PFSK-1 (cell line): ENCODE results near the gene SERINC2.

ENCODE experiments used
- FOXP2 ChIP-seq: optimal IDR thresholded peaks from 2 replicates; pipeline ENCODE3; 2011; ENCODE audit warnings: borderline replicate concordance, control low read depth, inconsistent platforms; ENCODE audit not compliant: insufficient read depth; ENCODE audit errors: extremely low read length, extremely low read depth
- POLR2AphosphoS5 ChIP-seq: IDR thresholded peaks from 2 replicates; pipeline ENCODE4 v1.6.1; 2012; ENCODE audit warnings: low read depth, mild to moderate bottlenecking, control low read depth, low read length, moderate library complexity
- SIN3A ChIP-seq: IDR thresholded peaks from 2 replicates; pipeline ENCODE4 v1.6.1; 2012; ENCODE audit warnings: mild to moderate bottlenecking, low read length, moderate library complexity, borderline replicate concordance; ENCODE audit not compliant: insufficient read depth
- TAF1 ChIP-seq: IDR thresholded peaks from 2 replicates; pipeline ENCODE4 v1.6.1; 2012; ENCODE audit warnings: low read length, control low read depth, borderline replicate concordance; ENCODE audit not compliant: insufficient read depth
- TF ChIP-seq, protein P1 (sequence below), 2 experiments: IDR thresholded peaks; 2 replicates each; pipeline versions ENCODE4 v1.6.1 to v1.8.0; 2011 to 2012; ENCODE audit warnings: low read depth in 2 of 2, low read length in 2 of 2, control low read depth in 1 of 2, inconsistent platforms in 1 of 2, mild to moderate bottlenecking in 1 of 2, moderate library complexity in 1 of 2; ENCODE audit not compliant: insufficient read depth in 1 of 2

DNA sequence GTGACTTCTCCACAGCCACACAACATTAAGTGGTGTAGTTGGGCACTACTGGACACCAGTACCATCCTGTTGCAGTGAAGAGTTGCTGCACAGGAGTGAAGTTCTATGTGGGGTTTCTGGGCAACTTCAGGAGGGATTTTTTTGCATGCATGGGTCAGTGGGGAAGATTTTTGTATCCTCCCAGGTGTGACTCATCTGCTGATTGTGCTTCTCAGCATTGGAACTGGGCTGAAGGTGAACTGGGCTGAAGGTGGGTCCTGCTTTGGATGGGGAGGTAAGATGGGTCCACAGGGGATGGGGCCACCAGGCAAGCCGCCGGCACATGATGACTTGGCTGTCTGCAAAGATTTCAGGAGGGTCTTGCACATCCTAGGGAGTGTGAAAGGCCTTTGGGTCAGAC is 2.6 kb downstream of the SERINC2 start:
- TF ChIP-seq TAF1 (no peak), POLR2AphosphoS5 (no peak), SIN3A (no peak), FOXP2 (no peak)
- TF ChIP-seq, protein P1, sequence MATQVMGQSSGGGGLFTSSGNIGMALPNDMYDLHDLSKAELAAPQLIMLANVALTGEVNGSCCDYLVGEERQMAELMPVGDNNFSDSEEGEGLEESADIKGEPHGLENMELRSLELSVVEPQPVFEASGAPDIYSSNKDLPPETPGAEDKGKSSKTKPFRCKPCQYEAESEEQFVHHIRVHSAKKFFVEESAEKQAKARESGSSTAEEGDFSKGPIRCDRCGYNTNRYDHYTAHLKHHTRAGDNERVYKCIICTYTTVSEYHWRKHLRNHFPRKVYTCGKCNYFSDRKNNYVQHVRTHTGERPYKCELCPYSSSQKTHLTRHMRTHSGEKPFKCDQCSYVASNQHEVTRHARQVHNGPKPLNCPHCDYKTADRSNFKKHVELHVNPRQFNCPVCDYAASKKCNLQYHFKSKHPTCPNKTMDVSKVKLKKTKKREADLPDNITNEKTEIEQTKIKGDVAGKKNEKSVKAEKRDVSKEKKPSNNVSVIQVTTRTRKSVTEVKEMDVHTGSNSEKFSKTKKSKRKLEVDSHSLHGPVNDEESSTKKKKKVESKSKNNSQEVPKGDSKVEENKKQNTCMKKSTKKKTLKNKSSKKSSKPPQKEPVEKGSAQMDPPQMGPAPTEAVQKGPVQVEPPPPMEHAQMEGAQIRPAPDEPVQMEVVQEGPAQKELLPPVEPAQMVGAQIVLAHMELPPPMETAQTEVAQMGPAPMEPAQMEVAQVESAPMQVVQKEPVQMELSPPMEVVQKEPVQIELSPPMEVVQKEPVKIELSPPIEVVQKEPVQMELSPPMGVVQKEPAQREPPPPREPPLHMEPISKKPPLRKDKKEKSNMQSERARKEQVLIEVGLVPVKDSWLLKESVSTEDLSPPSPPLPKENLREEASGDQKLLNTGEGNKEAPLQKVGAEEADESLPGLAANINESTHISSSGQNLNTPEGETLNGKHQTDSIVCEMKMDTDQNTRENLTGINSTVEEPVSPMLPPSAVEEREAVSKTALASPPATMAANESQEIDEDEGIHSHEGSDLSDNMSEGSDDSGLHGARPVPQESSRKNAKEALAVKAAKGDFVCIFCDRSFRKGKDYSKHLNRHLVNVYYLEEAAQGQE (IDR thresholded peaks at IDR 0.05; ENCODE audit: insufficient read depth in 1 of 2, low read depth in 2 of 2, low read length in 2 of 2), result no peak
